ENCODE results near the gene SRRM2. TPM values are rescaled to one million over a fixed set of nuclear protein-coding genes. Genes with fewer than 3 reads are reported as not detected.

Gene SRRM2
- total and polyA plus RNA-seq, 9 of the 15 experiments (the other 6 are each of a cell fraction or from before 2014, with no cell fraction given): 26.7 to 563 (median 81.1) TPM

- TF ChIP-seq CUX1 (CRISPR knock-in tag; IDR thresholded peaks at IDR 0.05) (no peak), POLR3A (IDR thresholded peaks at IDR 0.05; ENCODE audit: borderline replicate concordance, extremely low read depth, insufficient read depth, insufficient read length) (no peak), ZNF384 (IDR thresholded peaks at IDR 0.05; ENCODE audit: low read depth, low read length) (no peak), HDGF (IDR thresholded peaks at IDR 0.05) (no peak), NFATC3 (IDR thresholded peaks at IDR 0.05) (no peak)
Observed at GRCh38 chr16:2787961-2788360, 35.5 kb downstream of the SRRM2 start (continued).

DNA sequence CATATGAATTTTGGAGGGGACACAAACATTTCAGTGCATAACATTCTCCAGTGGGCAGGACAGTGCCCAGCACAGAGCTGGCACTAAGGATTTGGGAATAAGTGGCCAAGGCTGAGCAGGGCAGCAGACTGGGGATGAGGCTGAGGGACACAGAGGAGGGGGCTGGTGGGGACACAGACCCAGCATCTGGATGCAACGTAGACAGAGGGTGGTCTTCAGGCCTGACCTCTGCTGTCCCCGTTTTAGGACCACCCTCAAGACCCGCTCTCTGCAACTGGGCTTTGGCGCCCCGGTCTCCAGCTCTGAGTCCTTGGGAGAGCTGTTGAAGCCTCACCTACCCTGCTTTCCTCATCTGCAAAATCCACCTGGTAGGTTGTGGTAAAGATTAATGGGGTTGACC lies 38.2 kb downstream of the SRRM2 start:
- H4K20me1 ChIP-seq (replicated peaks; ENCODE audit: control insufficient read depth, insufficient read depth, low read length): peaks cover 10% of the 10 kb centered on the region; the same call in 1 of the 2 replicates
- H3K9me1 ChIP-seq (ENCODE audit: control insufficient read depth, insufficient read depth, low read length): no peaks in the 10 kb centered on the region
- H3K27me3 ChIP-seq (ENCODE audit: control insufficient read depth in 2 of 2, insufficient read depth in 2 of 2, low read length in 2 of 2): peaks cover 22 to 44% of the 10 kb centered on the region in 2 experiments; a peak in 4 of 5 replicates
- no peaks in the 10 kb centered on the region for H3K9me3 ChIP-seq (replicated peaks; ENCODE audit: control insufficient read depth, insufficient read depth, low read depth, low read length)
- ChIA-PET CTCF (ENCODE audit: low intra/inter-chr PET ratio) (no interaction called here), POLR2A (interaction anchor here (0.9 to 2.8 kb wide), 4 partner anchors 8 to 13 kb away, joined by 3 to 10 read pairs (median 4); no protein-coding TSS in a partner anchor)
- H2AFZ ChIP-seq (ENCODE audit: low read depth, low read length): no peak overlapping the region
- no peaks in the 10 kb centered on the region for H3K36me3 ChIP-seq (ENCODE audit: control insufficient read depth, insufficient read depth, low read length)
- WGBS (ENCODE audit: insufficient coverage, low coverage, missing lambda C conversion rate): 2% methylated on average over 5 of the region's 5 CpGs
- H3K27ac ChIP-seq (ENCODE audit: extremely low read depth, low read depth, low read length): no peak overlapping the region
- H3K9ac ChIP-seq (ENCODE audit: insufficient read depth in 1 of 2, low read depth in 2 of 2, low read length in 2 of 2): no peak overlapping the region
- no peak overlapping the region for H3K4me2 ChIP-seq (ENCODE audit: insufficient read depth, low read length)
- FAIRE-seq: no peak
- H3K4me1 ChIP-seq (replicated peaks in 1 of 2; ENCODE audit: control insufficient read depth in 2 of 2, insufficient read depth in 2 of 2, low read length in 2 of 2): peaks cover 9 to 12% of the 10 kb centered on the region in 2 experiments
- intact Hi-C loops (cut with micrococcal nuclease): no loop called here
- no peak for ATAC-seq
- DNase-seq (ENCODE audit: extremely low read depth in 1 of 4, low spot score in 3 of 4): no peak
- H3K4me3 ChIP-seq: no peak overlapping the region
- no peaks in the 10 kb centered on the region for H3K79me2 ChIP-seq (ENCODE audit: control insufficient read depth, insufficient read depth, low read length)
- in situ Hi-C loops (cut with MboI): no loop called here
- BruUV-seq (replicated peaks): no TSS peak
- TF ChIP-seq TSHZ1 (CRISPR knock-in tag; IDR thresholded peaks at IDR 0.05) (no peak), SOX6 (IDR thresholded peaks at IDR 0.05) (no peak), ZNF41 (CRISPR knock-in tag; conservative IDR thresholded peaks at IDR 0.05) (no peak), RAD51 (IDR thresholded peaks at IDR 0.05; ENCODE audit: borderline replicate concordance, low read depth) (no peak), CEBPB (tag; IDR thresholded peaks at IDR 0.05) (no peak), NONO (IDR thresholded peaks at IDR 0.05; ENCODE audit: low read depth in 2 of 2, low read length in 1 of 2) (no peak)
- TF ChIP-seq, protein P1, sequence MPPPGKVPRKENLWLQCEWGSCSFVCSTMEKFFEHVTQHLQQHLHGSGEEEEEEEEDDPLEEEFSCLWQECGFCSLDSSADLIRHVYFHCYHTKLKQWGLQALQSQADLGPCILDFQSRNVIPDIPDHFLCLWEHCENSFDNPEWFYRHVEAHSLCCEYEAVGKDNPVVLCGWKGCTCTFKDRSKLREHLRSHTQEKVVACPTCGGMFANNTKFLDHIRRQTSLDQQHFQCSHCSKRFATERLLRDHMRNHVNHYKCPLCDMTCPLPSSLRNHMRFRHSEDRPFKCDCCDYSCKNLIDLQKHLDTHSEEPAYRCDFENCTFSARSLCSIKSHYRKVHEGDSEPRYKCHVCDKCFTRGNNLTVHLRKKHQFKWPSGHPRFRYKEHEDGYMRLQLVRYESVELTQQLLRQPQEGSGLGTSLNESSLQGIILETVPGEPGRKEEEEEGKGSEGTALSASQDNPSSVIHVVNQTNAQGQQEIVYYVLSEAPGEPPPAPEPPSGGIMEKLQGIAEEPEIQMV (tag; conservative IDR thresholded peaks at IDR 0.05; ENCODE audit: low read depth): no peak
